Activated CD4-positive, alpha-beta T cell treated with anti-CD3 and anti-CD28 coated beads, Interleukin-2, Interleukin-4, amounts not matched to agents 100 ng/mL and 50 ng/mL, durations not matched to agents 16 hours and 8 hours (primary cell): ENCODE measurements around the gene BRD3OS.

ENCODE experiments used
- DNase-seq: peaks from one replicate; pipeline ENCODE4 v3.0.0-alpha.2; 2020; ENCODE audit warnings: low spot score

BRD3OS gene

DNA sequence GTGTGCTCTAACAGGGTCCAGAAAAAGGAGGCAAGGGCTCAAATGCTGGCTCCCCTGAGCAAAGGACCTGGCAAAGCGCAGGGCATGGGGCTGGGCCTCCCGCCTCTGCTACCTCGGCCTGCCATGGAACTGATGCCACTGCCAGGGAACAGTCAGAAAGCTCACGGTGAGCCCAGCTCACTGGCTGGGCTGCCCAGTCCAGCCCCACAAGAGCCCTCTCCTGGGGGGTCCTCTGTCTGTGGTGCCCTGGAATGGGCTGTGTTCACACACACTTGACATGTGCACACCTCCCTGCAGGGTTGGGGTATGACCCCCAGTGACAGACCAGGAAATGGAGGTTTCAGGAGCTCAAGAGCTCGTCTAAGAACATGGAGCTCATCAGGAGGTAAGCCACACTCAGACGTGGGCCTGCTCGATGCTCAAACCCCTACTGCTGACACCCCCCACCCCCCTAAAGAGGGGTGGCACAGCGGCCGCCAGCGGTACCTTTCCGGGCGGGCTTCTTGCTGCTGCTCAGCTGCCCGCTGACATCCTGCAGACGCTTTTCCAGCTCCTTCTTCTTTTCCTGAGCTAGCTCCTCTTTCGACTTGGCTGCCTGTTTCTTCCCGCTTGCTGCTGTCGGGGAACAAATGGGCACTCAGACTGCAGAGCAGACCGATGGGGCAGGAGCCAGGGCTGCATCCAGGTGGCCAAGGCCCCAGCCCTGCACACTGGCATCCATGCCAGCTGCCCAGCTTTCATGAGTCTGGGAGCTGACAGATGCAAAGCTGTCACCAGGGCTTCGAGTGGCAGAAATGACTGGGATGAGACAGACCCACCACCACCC lies 9.1 kb downstream of the BRD3OS start:
- no peak for DNase-seq

DNA sequence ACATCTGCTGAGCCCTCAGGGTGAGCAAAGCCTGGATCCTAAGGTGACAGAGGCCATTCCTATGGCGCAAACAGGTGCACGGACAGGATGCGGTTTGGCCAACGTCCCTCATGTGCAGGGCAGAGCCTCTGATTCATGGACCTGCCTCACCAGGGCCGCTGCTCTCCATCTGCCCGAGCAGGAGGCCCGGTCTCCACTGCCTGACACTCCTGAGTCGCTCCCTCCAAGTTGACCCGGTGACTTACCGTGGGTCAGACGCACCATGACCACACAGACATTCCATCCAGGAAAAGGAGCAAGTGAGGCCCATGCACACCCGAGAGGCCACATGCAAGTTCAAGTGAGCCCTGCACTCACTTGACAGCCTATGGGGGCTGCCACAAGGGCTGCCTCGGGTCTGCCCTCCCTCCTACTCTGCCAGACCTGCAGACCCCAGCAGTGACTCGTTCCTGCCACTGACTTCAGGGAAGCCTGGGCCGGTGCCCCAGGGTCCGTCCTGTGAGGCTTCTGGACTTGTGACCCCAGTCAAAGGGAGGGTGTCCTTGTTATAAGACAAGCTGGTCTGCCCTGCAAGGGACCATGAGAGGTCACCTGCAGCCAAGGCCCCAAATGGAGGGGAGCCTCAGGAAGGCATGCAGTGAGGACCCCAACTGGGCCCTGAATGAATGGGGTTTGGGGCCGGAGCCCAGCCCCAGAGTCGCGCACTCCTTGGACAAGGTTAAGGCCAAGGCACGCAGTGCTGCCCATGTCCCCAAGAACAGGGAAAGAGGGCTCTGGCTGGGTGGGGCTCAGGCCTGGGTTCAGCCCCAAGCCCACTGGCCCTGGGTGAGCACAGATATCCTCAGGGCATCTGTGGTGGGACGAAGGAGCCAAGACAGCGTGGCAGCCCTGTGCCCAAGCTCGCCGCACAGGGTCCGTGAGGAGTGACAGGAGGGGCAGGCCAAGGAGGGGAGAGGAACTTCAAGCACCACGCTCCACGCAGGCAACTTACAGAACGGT lies 10.1 kb downstream of the BRD3OS start:
- no peak for DNase-seq

DNA sequence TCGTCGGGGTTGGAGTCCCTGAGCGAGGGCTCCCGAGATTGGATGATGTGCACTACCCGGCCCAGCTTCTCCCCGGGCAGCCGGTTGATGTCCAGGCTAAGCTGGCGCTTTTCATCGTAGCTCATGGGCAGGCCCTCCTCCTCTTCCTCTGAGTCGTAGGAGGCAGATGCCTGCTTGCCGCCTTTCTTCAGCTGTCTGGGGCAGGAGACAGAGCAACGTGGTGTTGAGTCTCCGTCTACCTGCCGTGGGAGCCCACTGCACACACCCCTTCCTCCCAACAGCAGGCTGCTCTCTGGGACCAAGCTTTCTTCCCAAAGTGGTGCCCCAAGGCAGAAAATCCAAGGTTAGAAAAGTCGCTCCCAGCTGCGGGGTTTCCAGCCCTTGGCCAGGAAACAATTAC lies 10.8 kb downstream of the BRD3OS start:
- no peak for DNase-seq

DNA sequence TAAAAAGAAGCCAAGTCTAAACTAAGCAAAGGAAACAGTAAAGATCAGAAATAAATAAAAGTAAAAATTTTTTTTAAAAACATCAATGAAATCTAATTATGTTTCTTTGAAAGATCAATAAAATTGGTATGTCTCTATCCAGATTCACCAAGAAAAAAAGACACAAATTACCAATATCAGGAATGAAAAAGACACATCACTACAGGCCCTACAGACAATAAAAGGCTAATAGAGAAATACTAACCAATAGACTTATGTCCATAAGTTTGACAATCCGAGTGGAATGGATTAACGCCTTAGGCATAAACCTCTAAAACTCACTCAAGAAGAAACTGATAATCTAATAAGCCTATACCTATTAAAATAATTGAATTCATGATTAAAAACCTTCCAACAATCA lies 12.4 kb downstream of the BRD3OS start:
- DNase-seq, result no peak

DNA sequence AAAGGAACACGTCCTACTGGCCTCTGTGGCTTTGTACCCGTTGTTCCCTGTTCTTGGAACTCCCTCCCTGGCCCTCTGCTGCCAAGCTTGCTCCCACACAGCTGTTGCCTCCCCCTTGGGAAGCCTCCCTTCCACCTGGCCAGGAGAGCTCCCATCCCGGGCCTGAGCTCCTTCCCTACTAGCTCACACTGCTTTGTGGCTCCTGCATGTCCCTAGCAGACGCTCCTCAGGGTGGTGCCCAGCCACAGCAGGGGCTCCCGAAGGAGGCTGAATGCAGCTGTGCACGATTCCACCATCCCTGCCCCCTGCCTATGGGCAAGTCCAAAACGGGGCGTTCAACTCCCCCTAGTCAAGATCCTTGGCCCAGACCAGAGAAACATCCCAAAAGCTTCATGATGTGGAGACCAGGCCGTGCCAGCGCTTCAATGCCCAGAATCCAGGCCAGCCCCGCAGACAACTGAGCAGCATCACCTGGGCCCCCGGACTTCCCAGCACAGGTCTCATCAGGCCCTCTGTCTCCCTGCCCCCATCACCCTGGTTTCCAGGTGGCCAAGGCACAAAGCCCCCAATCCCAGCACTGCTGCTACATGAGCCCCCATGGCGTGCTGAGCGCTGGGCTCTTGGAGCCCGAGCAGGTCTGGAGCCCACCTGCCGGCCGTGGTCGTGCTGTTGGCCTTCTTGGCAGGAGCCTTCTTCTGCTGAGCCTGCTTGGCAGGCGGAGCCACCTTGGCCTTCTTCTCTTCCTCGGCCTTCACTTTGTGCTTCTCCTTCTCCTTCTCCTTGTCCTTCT lies 14.3 kb downstream of the BRD3OS start:
- no peak for DNase-seq

DNA sequence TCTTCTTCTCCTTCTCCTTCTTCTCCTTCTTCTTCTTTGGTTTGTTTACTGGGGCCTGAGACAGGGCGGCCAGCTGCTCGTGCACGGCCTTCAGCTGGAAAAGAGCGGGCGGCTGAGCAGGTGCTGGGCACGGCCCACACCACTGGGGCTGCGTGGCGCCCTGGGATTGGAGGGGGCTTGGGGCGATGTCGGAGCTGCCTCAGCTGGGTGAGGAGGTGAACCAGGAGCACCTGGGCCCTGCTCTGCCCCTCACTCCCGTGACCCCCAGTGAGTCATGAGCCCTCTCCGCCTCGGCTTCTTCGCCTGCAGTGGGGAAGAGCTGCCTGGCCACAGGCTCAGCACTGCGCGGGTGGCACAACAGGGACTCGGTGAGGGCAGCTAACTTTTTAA lies 14.9 kb downstream of the BRD3OS start:
- no peak for DNase-seq

DNA sequence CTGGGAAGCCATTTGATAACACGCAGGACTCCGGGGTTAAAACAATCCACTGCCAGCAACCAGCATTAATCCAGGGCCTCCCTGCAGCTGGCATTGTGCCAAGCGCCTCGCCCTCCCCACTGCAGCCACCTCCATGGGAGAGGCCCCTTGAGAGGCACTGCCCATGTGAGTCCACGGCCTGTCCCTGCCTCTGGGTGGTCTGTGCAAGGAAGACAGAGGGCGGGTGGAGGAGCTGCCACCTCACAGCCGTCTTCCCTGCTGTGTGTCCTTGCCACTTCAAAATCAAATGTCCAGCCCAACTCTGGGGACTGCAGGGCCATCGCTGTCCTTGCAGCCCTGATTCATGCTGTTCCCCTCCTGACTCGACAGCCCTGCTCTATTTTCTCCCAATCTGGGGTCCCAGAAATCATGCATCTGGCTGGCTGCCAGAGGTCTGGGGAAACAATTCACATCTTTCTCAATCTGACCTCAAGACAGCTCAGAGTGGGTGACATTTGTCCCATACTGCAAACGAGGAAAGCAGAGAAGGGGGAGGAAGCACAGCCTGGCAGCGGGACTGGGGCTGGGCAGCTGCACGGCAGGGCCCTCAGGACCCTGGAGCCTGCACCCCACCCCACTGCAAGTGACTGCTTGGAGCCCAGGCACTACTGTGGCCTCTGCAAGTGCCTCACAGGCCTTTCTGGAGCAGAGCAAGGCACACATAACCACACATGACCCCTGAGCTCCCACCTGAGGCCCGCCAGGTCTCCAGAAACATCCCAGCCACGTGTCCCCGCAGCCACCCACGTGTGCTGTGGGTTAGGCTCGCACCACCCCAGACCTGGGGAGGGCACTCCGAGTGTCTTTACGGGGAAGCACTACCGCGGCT lies 15.7 kb downstream of the BRD3OS start:
- DNase-seq, result no peak

DNA sequence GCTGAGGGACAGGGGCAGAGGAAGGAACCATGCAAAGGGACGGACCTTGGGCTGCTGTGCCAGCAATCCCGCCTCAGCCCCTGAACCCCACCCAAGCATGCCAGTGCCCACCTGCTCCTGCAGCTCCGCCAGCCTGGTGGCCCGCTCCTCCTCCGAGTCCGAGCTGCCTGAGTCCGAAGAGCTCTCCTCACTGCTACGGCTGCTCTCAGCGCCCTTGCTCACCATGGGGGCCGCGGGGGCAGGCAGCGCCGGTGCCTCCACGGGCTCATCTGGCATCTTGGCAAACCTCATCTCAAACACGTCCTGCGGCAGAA lies 16.3 kb downstream of the BRD3OS start:
- DNase-seq, result no peak

DNA sequence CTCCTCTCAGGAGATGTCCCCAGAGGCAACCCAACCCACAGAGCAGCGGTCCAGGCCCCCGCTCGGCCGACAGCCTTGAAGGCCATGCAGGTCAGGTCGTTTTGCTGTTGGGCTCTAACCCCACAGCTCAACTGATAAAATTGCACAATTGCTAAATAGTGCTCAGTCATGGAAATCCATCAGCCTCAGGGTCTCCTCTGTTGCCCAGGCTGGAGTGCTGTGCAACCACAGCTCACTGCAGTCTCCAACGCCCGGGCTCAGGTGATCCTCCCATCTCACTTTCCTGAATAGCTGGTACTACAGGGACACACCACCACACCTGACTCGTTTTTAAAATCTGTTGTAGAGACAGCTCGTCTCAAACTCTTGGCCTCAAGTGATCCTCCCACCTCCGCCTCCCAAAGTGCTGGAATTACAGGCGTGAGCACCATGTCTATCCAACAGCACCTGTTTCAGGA lies 18.3 kb downstream of the BRD3OS start:
- no peak for DNase-seq

DNA sequence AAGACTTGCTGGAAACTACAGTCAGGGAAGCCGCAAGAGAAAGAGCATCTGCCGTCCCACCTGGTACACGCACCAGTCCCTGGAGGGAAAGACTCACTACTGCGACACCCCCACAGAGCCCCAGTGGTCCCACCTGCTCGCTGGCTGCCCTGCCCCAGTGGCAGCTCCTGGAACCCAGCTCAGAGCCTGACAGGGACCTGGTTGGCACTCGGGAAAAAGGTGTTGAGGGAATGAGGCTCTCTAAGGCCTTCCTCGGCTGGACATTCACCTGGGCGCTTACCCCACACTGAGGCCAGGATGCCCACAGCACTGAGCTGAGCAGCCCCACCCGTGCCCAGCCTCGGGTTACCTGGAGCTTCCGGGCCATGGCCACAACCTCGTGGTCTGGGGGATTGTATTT lies 19.7 kb downstream of the BRD3OS start:
- no peak for DNase-seq

DNA sequence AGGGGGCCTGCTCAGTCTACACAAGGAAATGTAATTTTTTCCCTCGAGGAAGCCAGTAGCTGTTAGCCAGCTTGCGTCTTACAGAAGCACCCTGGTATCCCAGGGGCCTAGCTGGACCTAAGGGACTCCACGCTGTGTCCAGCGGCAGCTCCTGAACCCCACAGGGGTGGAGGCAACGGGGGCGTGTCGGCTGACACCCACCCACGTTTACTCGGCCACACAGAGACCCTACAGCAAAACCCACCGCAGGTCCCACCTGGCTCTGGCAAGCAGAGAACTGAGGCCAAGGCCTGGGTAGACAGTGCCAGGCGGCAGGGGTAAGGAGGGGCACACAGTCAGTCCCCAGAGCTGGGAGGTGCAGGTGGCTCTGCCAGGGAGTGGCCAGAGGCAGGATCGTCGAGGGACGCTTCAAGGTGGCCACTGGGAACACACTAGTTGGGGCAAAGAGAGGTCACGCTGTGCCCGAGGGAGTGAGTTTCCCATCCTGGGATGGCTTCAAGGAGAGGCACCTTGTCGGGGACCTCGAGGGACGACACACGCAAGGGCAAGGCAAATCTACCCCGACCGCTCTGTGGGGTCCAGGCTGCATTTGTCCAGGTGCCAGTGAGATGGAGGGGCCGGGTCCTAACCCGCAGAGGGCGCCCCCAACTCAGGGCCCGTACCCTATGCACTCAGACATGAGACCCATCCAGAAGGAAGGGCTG lies 20.7 kb downstream of the BRD3OS start:
- no peak for DNase-seq

DNA sequence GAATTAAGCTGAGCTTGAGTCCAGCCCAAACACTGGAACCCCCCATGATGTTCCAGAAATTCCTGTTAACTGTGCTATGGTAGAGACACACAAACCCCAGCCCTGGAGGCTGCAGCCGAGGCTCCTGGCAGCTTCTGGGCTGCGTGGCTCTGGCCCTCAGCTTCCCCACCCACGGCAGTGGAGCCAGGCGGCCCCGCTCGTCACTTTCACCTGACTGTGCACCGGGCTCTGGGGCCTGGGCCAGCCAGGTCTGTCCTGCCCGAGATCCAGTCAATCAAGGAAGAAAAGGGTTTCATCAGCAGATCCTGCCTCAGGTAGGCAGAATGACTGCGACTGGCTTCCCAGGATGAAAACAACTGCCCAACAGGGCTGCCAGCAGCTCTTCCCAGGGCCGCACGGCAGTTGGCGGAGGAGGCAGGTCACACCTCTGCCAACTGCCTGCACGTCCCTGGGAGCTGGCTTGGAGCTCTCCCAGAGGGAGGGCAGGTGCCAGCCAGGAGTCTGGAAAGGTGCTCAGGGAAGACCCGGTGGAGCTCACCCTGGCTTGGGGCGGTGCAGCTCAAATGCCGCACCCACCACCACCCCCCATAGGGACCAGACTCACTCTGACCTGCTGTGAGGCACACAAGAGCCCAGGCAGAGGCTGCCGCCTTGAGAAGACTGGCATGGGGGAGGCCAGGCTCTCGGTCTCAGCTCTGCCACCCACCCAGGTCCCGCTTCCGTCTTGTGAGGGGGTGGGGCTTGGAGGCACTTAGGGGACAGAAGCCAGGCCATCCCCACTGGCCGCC lies 21.8 kb downstream of the BRD3OS start:
- no peak for DNase-seq

DNA sequence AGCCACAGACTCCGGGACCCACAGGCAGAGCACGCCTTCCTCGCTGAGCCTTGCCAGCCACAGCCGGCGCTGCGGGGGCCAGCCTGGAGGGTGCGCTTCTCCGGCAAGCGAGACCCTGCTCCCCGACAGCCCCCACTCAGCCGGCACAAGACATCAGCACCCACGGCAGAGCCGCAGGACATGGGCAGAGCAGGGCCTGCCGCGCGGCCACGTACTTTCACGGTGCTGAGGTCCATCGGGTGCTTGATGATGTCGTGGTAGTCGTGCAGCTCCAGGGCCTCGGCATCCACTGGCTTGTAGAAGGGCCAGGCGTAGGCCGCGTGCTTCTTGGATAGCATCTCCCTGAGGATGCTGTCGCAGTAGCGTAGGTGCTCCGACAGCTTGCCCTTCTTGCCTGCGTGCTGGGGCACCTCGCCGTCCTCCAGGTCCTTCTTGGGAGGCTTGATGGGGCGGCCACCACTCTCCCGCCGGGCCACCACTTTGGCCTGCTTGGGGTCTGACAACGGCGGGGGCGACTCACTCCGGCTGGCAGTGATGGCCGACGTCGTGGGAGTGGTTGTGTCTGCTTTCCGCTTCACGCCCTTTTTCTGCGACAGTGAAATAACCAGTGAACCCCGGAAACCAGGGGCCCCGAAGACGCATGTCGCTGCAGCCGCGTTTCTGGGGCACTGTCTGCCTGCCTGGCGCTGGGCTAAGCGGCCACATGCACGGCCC lies 22.7 kb downstream of the BRD3OS start:
- DNase-seq, result no peak

DNA sequence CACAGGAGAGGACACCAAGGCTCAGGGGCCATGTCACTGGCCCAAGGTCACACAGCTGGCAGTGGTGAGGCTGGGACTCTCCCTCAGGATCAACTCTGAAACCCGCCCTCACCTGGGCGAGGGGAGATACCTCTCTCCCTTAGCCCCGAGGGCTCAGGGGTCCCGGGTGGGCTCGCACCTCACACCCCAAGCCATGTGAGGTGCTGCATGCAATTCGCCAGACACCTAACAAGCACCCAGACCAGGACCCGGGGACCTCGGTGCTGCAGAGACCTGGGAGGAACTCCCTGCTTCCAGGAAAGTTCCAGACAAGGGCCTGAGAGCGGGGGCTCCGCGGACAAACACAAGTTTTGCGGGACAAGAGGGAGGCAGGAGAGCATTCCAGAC lies 23.3 kb downstream of the BRD3OS start:
- DNase-seq, result no peak

DNA sequence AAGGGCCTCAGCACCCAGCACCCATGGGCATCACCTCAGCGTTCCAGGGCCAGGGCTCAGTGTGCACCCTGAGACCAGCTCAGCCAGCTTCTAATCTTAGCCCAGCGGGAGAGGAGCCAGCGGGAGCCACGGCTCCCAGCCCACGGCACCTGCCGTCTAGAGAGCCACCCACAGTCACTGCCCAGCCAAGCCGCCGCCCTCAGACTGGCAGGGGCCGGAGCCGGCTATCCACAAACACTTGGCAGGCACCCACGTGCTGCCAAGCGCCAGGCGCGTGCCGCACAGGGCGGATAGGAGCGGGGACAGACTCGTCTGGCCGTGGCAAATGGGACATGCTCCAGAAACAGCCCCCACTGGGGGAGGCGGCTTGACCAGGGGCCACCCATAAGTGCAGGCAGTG lies 24.0 kb downstream of the BRD3OS start:
- no peak for DNase-seq

DNA sequence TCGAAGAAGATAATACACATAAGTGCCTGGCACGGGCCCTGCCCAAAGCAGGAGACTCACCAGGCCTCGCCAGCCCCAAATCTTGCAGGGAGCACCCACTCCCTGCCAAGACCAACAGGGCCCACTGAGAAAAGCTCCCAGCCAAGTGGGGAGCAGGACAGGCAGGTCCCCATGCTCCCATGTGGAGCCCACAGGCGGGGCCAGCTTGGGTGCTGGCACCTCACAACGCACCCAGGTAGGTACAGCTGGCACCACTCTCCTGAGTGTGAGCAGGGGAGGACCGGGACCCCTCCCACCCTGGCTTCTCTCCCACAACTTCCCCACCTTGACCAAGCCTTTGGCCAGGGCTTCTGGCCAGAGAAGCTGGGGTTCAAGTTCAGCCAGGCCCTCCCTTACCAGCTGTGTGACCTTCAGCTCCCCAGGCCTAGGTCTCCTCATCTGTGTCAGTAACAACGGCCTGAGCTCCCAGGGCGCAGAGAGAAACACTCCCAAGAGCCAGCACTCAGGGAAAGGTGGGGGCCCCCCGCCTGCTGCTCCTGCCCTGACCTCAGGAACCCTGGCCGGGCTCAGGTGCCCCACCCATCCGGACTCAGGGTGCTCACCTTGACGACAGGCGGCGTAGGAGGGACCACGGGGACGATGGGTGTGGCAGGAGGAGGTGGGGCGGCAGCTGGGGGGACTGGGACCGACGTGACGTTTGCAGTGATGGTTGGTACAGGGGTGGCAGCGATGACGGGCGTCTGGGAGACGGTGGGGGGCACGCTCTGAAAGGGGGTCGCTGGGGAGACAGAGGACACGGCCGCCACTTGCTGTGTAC lies 24.7 kb downstream of the BRD3OS start:
- no peak for DNase-seq

DNA sequence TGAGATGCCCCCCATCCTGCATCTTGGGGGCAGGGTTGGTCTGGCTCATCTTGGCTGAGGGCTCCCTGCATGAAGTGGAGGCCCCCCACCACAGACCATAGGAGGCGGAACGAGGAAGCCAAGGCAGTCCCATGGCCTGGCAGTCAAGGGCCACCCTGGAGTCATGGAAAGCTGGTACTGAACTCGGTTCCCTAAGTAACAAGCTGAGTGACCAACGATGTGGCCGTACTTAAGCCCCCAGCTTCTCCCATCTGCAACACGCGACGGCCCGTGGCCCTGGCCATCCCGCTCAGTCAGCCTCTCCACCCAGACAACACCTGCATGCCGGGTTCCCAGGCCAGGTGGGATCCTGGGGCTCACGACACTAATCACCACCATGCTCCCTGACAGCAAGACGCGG lies 25.4 kb downstream of the BRD3OS start:
- DNase-seq, result no peak

DNA sequence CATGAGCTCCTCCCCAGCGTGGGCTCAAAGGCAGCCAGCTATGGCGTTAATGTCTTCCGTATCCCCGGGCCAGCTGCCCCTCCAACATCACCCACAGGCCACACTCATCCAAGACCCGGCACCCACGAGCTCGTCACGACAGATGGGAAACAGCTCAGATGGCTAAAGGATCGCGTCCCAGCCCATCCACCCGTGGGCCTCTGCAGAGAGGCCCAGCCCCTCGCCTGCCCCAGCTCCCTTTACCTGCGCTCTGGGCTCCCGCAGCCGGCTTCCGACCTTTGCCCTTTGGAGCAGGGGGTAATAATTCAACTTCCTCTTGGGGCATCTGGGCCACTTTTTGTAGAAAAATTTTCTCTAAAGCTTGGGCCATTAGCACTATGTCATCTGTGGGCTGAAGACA lies 26.0 kb downstream of the BRD3OS start:
- DNase-seq, result no peak
